GM12874 (cell line): Measurements from ENCODE around the gene MYO6.

Source experiments
- TF ChIP-seq, protein P1 (sequence below): IDR thresholded peaks from 2 replicates; pipeline ENCODE4 v1.5.1; 2011; ENCODE audit warnings: low read depth, mild to moderate bottlenecking, control low read depth, low read length, moderate library complexity; ENCODE audit not compliant: insufficient read depth

Gene MYO6

DNA sequence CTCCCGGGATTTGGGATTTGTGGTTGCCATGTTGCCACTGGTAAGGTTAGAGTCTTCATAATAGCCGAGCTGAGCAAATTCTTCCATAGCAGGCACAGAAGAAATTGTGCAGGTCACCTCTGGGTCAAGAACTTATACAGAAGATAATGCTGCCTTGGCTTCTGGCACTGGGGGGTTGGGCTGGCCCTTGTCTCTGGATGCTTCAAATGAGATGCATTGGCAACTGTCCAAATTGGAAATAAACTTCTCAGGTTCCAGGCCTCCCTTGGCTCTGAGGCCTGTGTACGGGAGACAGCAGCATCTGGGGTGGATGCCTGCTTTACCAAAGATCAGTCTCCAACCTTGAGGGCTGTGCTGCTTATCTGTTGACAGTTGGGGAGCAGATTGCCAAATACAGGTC, 26.2 kb downstream of the MYO6 start:
- TF ChIP-seq, protein P1, sequence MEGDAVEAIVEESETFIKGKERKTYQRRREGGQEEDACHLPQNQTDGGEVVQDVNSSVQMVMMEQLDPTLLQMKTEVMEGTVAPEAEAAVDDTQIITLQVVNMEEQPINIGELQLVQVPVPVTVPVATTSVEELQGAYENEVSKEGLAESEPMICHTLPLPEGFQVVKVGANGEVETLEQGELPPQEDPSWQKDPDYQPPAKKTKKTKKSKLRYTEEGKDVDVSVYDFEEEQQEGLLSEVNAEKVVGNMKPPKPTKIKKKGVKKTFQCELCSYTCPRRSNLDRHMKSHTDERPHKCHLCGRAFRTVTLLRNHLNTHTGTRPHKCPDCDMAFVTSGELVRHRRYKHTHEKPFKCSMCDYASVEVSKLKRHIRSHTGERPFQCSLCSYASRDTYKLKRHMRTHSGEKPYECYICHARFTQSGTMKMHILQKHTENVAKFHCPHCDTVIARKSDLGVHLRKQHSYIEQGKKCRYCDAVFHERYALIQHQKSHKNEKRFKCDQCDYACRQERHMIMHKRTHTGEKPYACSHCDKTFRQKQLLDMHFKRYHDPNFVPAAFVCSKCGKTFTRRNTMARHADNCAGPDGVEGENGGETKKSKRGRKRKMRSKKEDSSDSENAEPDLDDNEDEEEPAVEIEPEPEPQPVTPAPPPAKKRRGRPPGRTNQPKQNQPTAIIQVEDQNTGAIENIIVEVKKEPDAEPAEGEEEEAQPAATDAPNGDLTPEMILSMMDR, result no peak

- TF ChIP-seq, protein P1, result no peak
Observed at GRCh38 chr6:75776461-75776860, 27.4 kb downstream of the MYO6 start.

DNA sequence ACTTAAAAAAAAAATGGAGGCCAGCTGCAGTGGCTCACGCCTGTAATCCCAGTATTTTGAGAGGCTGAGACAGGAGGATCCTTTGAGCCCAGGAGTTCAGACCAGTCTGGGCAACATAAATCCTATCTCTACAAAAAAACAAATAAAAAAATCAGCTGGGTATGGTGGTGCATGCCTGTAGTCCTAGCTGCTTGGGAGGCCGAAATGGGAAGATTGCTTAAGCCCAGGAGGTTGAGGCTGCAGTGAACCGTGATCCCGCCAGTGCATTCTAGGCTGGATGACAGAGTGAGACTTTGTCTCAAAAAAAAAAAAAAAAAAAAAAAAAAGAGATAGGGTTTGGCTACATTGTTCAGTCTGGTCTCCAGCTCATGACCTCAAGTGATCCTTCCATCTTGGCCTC, 29.7 kb downstream of the MYO6 start:
- TF ChIP-seq, protein P1, result no peak

DNA sequence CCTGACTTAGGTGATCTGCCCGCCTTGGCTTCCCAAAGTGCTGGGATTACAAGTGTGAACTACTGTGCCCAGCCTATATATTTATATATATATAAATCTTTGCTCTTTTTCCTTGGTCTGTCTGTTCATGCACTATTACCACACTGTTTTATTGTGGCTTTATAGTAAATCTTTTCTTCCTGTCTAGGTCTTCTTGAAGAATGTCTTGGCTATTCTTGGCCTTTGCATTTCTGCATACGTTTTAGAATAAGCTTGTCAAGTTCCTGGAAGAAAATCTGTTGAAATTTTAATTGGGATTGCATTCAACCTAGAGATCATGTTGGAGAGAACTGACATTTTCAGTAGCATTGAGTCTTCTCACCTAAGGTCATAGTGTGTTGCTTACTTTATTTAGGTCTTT, 37.1 kb downstream of the MYO6 start:
- TF ChIP-seq, protein P1, result no peak

- TF ChIP-seq, protein P1, result no peak
Observed at GRCh38 chr6:75788894-75789293, 39.9 kb downstream of the MYO6 start.

GRCh38 chr6:75791881-75792280, 42.8 kb downstream of the MYO6 start:
- TF ChIP-seq, protein P1, result no peak

DNA sequence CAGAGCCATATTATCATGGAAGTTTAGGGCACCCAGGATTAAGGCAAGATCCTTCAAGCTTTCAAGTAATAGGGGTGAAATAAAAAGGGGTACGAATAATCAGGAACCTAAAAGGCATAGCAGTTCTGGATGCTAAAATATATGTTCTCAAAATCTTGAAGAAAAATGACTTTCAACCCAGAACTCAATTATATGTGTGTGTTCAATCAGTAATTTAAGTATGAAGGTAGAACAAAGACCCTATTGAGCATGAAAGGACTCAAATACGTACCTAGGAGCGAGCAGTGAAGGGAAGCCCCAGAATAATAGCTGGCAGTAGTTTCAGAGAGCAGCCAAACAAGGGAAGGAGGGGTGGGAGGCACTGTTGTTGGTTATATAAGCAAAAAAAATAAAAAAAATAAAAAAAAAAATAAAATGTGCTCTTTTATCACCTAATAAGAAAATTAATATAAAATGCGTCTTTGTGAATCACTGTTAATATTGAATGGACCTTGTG, 45.4 kb downstream of the MYO6 start:
- TF ChIP-seq, protein P1, result no peak
